Pancreas (tissue), 10 donors: ENCODE measurements around the gene ERRFI1. TPM values are rescaled to one million over a fixed set of nuclear protein-coding genes. Genes with fewer than 3 reads are reported as not detected.

ENCODE experiments used
- ATAC-seq, 4 donors: fragments of 200-7000 bp; cut with Tn5 transposase; one replicate each; pipeline versions ENCODE4 v1.8.0 to v1.9.1; 2020; ENCODE audit warnings: mild to moderate bottlenecking in 4 of 4, moderate library complexity in 4 of 4
- DNase-seq, 6 donors: peaks; one replicate each; pipeline ENCODE4 v3.0.0-alpha.2; 2020
- FAIRE-seq: peaks from 2 replicates; lab custom pipeline; 2012; peaks lifted over from hg19 to GRCh38; lab: Jason Lieb, UNC
- H3K27ac ChIP-seq, 4 donors: fragments of 200-600 bp; sonication (generic); 1 replicate in 3 of 4; 2 replicates in 1 of 4; pipeline versions ENCODE4 v1.5.0 to v1.8.0; 2020
- H3K27me3 ChIP-seq, 4 donors: fragments of 200-600 bp; one replicate each; pipeline ENCODE4 v1.8.0; 2021
- H3K36me3 ChIP-seq, 3 donors: fragments of 200-600 bp; sonication (generic) in 1 of 3; one replicate each; pipeline versions ENCODE4 v1.5.0 to v1.8.0; 2020 to 2021
- H3K4me1 ChIP-seq, 3 donors: fragments of 200-600 bp; one replicate each; pipeline ENCODE4 v1.8.0; 2021
- H3K4me3 ChIP-seq, 4 donors: fragments of 200-600 bp; sonication (generic) in 2 of 4; one replicate each; pipeline versions ENCODE4 v1.5.0 to v1.8.0; 2020 to 2021
- H3K9me3 ChIP-seq, 4 donors: fragments of 200-600 bp; one replicate each; pipeline ENCODE4 v1.8.0; 2021
- CTCF ChIP-seq, 4 donors: fragments of 200-600 bp; sonication (generic) in 3 of 4; IDR thresholded peaks; one replicate each; pipeline versions ENCODE4 v1.5.0 to v1.8.0; 2021; ENCODE audit warnings: antibody characterized with exemption in 4 of 4
- WGBS, 2 donors: extraction: QIAGEN DNeasy Blood & Tissue Kit; methylation state at CpG; one replicate each; pipeline ENCODE4 v1.1.7; 2013; 5-methylcytosine and 5-hydroxymethylcytosine counted together
- intact Hi-C, 3 donors: fragments of 100-400 bp; cut with DNase I; formaldehyde crosslinking; loops; one replicate each; pipeline versions ENCODE4 v1.11.1 to v1.14.2; 2022
- polyA plus RNA-seq, 2 donors: library from polyadenylated mRNA; stranded (reverse); fragments of 200-250 nt; gene quantifications; one replicate each; pipeline ENCODE4 v1.2.3, GENCODE V29; 2013
- total RNA-seq, 6 donors: library from RNA; stranded (reverse); fragmentation: NEBNext Ultra II Directional in 4 of 6; extraction: Animal tissue kit (Norgen Biotek cat#: 25700) in 4 of 6; gene quantifications; one replicate each; pipeline versions ENCODE4 v1.2.1 to v1.2.4, GENCODE V29; 2021 to 2023
- donor health status: healthy with polysubstance abuse.
- donor health status: DM: no; HTN: no; CAD: no; lungs with moderate emphysema.
- donor health status: DM: no; HTN: no; CAD: no.
- donor health status: control.
- donor health status: control.
- donor health status: Bipolar disorder and iron deficiency.
- donor health status: DM: yes; HTN: yes; CAD: no.
- donor health status: DM: no; HTN: no; CAD: no.
- donor health status: DM: no; HTN: no; CAD: no.
- donor health status: DM: yes; HTN: yes; CAD: no.

ERRFI1 gene
- total and polyA plus RNA-seq, 8 donors = 36.4 to 392 (median 101) TPM

GRCh38 chr1:8065369-8065768, 39.3 kb upstream of the ERRFI1 start:
- no peaks in the 10 kb centered on the region for H3K9me3 ChIP-seq
- WGBS, 2 donors = 82 to 90% methylated on average over 4 of the region's 4 CpGs
- FAIRE-seq (no peak), DNase-seq (no peak), ATAC-seq (no peak)
- no peak overlapping the region for H3K4me3 ChIP-seq
- H3K36me3 ChIP-seq = no peaks in the 10 kb centered on the region
- H3K27me3 ChIP-seq = no peaks in the 10 kb centered on the region
- no peak overlapping the region for H3K27ac ChIP-seq
- intact Hi-C loops = no loop called here
- no peak for TF ChIP-seq CTCF (IDR thresholded peaks at IDR 0.05)
- H3K4me1 ChIP-seq = peaks cover 10 to 27% (median 12%) of the 10 kb centered on the region in 3 donors

DNA sequence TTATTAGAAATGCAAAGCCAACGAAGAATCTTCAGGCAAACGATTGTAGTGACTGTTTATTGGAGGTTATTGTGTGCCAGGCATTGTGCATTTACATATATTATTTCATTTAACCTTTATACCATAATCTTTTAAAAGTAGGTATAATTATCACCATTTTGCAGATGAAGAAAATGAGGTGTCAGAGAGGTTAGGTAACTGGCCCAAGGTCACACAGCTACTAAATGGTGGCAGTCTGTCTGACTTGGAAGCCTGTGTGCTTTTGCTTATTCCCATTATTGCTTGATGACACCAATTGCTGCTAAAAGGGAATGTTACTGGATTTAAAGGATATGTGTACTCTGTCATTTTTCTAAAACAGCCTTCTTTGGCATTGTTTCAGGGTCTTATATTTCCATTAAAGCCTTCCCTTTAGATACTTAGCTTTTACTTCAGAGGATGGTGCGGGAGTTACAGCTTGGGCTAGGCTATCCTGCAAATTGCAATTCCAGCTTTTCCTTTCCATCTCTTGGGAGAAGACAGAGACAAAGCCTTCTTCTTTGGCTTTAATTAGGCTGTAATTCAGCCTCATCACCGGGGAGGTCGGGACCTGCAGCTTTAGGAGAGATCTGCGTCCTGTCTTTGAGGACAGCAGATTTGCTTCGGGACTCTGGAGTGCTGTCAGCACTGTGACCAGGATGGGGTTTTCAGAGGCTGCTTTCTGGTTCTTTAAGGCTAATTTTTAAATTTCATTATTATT, 37.4 kb upstream of the ERRFI1 start:
- no peak for ATAC-seq
- H3K36me3 ChIP-seq = no peaks in the 10 kb centered on the region
- no peaks in the 10 kb centered on the region for H3K9me3 ChIP-seq
- FAIRE-seq = no peak
- H3K4me1 ChIP-seq = peaks cover 10 to 17% (median 12%) of the 10 kb centered on the region in 3 donors
- no peak for TF ChIP-seq CTCF (IDR thresholded peaks at IDR 0.05)
- no peaks in the 10 kb centered on the region for H3K27me3 ChIP-seq
- 80 to 86% methylated on average over 7 of the region's 7 CpGs for WGBS, 2 donors
- H3K4me3 ChIP-seq = no peak overlapping the region
- intact Hi-C loops = no loop called here
- no peak overlapping the region for H3K27ac ChIP-seq
- no peak for DNase-seq

DNA sequence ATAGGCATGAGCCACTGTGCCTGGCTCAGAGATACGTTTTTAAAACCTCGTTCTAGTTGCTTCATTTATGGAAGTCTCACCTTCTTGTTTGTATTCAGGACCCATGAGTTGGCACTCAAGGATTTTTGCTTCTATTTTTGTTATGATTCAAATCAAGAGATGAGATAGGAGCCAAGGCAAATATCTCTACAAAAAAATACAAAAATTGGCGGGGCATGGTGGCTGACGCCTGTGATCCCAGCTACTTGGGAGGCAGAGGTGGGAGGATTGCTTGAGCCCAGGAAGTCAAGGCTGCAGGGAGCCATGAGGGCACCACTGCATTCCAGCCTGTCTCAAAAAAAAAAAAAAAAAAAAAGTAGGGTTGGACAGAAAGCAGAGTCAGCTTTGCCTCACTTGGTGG, 36.8 kb upstream of the ERRFI1 start:
- intact Hi-C loops = no loop called here
- H3K27me3 ChIP-seq = no peaks in the 10 kb centered on the region
- no peaks in the 10 kb centered on the region for H3K9me3 ChIP-seq
- WGBS, 2 donors = 47 to 55% methylated on average over 4 of the region's 4 CpGs
- DNase-seq (no peak), FAIRE-seq (no peak), ATAC-seq (no peak)
- TF ChIP-seq CTCF (IDR thresholded peaks at IDR 0.05) = no peak
- peaks cover 10 to 17% (median 12%) of the 10 kb centered on the region in 3 donors for H3K4me1 ChIP-seq
- no peak overlapping the region for H3K4me3 ChIP-seq
- no peaks in the 10 kb centered on the region for H3K36me3 ChIP-seq
- no peak overlapping the region for H3K27ac ChIP-seq

DNA sequence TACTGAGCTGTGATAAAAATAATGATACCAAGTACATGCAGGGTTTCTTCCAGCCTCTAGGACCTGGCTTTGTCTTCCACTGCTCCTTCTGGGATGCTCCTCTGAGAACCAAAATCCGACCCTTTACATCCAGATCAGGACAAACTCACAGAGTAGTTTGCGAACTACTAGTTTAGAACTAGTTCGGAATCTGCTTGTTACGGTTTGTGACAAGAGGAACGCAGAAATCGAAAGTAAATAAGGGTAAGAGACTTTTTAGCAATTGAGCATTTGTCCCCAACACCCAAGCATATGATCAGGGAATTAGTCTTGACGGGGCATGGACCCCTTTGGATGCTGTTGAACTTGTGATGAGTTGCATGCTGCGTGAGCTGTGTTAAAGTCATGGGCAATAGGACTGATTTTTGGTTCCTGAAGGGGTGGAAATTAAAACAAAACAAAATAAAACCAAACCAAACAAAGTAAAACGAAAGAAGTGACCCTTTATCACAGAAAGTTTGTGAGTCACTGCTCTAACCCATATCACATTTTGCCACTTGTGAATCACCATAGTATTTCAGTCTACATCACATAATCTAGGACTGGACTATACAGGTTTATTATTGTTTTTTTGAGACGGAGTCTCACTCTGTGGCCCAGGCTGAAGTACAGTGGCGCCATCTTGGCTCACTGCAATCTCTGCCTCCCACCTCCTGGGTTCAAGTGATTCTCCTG, 35.7 kb upstream of the ERRFI1 start:
- WGBS, 2 donors = 65 to 71% methylated on average over 11 of the region's 11 CpGs
- DNase-seq (no peak), ATAC-seq (peak; percentile 48 to 79 (median 58)), FAIRE-seq (no peak)
- no peaks in the 10 kb centered on the region for H3K9me3 ChIP-seq
- intact Hi-C loops = no loop called here
- H3K36me3 ChIP-seq = no peaks in the 10 kb centered on the region
- no peak for TF ChIP-seq CTCF (IDR thresholded peaks at IDR 0.05)
- H3K27me3 ChIP-seq = no peaks in the 10 kb centered on the region
- no peak overlapping the region for H3K4me3 ChIP-seq
- H3K4me1 ChIP-seq = peaks cover 10 to 17% (median 12%) of the 10 kb centered on the region in 3 donors
- peak overlapping the region; percentile 22 to 55 (median 38) for H3K27ac ChIP-seq
